ENCODE measurements around the gene ZMYND11.

GRCh38 chr10:184174-184573, 48.9 kb downstream of the ZMYND11 start:
- TF ChIP-seq CTCF (IDR thresholded peaks at IDR 0.05) = no peak
- TF ChIP-seq USF2 (IDR thresholded peaks at IDR 0.05) = no peak
- TF ChIP-seq MAZ (IDR thresholded peaks at IDR 0.05; ENCODE audit: borderline replicate concordance, low read depth, low read length) = no peak
- TF ChIP-seq POLR2A (IDR thresholded peaks at IDR 0.05; ENCODE audit: low read length) = no peak
- no peak for TF ChIP-seq EP300 (IDR thresholded peaks at IDR 0.05)

All from A549 (cell line).